Effector memory CD8-positive, alpha-beta T cell (primary cell): ENCODE results near the gene TMEM114.
"Not testable (repeated sequence)": the region's sequence is repeated elsewhere in the genome, so short reads cannot be mapped to it uniquely, and the experiment has no call there.

Experiments
- ATAC-seq: fragments of 150-1000 bp; cut with Tn5 transposase; replicated peaks from 2 replicates; pipeline ENCODE4 v1.10.0; 2021; ENCODE audit warnings: mild to moderate bottlenecking, moderate library complexity
- DNase-seq, 3 experiments: peaks; one replicate each; pipeline ENCODE4 v3.0.0; 2021
- H3K27ac Mint-ChIP-seq, 2 donors: one replicate each; pipeline ENCODE4 v1.8.0; 2022; ENCODE audit warnings: mild to moderate bottlenecking in 2 of 2, mixed read lengths in 2 of 2, moderate library complexity in 2 of 2
- H3K27me3 Mint-ChIP-seq, 2 donors: one replicate each; pipeline ENCODE4 v1.8.0; 2022; ENCODE audit warnings: mixed read lengths in 2 of 2
- H3K36me3 Mint-ChIP-seq: one replicate; pipeline ENCODE4 v1.8.0; 2022; ENCODE audit warnings: mild to moderate bottlenecking, moderate library complexity, mixed read lengths; ENCODE audit not compliant: insufficient read depth
- H3K4me1 Mint-ChIP-seq, 2 donors: one replicate each; pipeline ENCODE4 v1.8.0; 2022; ENCODE audit warnings: low read depth in 2 of 2, mixed read lengths in 2 of 2
- H3K4me3 Mint-ChIP-seq, 2 donors: one replicate each; pipeline ENCODE4 v1.8.0; 2022; ENCODE audit warnings: mild to moderate bottlenecking in 2 of 2, mixed read lengths in 2 of 2, moderate library complexity in 2 of 2
- H3K9me3 Mint-ChIP-seq, 2 donors: one replicate each; pipeline ENCODE4 v1.8.0; 2022; ENCODE audit warnings: mixed read lengths in 2 of 2

The TMEM114 gene

DNA sequence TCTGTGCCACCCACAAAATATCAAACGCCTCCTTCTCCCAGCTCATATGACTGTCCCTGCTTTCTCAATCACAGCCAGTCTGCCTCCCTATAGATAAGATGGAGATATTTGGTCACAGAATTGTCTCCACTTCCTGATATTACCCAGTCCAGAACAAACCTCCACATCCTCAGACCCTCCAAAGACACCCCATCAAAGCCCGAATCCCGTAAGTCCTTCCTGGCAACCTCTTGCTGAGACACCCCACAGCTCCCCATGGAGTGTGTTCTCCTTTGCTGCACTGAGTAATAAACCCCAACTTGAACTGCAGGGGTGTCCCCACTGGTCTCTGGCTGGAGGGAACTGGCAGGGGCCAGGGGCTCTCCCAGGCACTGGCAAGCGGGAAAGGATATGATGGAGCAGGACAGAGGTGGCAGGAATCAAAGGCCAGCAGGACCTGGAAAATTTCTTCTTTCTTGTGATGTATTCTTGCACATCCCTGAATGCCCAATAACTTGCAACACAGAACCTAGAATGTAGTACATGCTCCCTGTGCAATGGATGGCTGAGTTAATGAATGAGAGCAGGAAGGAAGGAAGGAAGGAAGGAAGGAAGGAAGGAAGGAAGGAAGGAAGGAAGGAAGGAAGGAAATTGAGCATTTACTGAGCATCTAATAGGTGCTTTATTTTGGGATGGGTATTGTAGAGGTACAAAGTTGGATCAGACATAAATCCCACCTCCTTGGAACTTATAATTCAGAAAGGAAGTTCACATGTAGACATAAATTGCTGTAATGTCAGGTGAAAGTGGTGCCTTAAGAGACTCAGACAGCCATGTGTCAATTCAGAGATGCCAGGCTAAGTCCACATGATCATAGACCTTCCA, 13.9 kb downstream of the TMEM114 start:
- H3K9me3 Mint-ChIP-seq, result no peaks in the 10 kb centered on the region
- H3K27me3 Mint-ChIP-seq, result peaks cover 53 to 79% of the 10 kb centered on the region in 2 donors
- no peaks in the 10 kb centered on the region for H3K4me1 Mint-ChIP-seq
- no peaks in the 10 kb centered on the region for H3K36me3 Mint-ChIP-seq
- ATAC-seq (no peak), DNase-seq (no peak)
- H3K4me3 Mint-ChIP-seq, result no peak overlapping the region
- peak overlapping the region in 1 of 2 donors; percentile 4 for H3K27ac Mint-ChIP-seq

DNA sequence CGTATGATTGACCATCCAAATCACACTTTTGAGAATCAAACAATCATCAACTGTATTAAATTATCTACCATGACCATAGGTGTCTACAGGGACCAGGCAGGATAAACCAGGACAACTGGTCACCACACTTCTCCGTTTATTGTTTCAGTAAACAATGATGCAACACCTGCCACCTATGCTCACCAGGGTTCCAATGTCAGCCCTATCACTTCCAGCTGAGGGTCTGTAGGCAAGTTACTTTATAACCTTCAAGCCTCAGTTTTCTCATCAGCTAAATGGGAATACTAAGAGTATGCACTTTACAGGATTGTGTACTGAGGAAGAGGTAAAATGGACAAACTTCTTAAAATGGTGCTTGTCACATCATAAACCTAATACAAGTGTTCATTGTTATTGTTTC, 14.9 kb downstream of the TMEM114 start:
- Mint-ChIP-seq H3K9me3 (no peaks in the 10 kb centered on the region), H3K27ac (no peak overlapping the region), H3K4me1 (no peaks in the 10 kb centered on the region), H3K36me3 (no peaks in the 10 kb centered on the region), H3K27me3 (peaks cover 53 to 81% of the 10 kb centered on the region in 2 donors), H3K4me3 (no peak overlapping the region)
- no peak for DNase-seq
- no peak for ATAC-seq

DNA sequence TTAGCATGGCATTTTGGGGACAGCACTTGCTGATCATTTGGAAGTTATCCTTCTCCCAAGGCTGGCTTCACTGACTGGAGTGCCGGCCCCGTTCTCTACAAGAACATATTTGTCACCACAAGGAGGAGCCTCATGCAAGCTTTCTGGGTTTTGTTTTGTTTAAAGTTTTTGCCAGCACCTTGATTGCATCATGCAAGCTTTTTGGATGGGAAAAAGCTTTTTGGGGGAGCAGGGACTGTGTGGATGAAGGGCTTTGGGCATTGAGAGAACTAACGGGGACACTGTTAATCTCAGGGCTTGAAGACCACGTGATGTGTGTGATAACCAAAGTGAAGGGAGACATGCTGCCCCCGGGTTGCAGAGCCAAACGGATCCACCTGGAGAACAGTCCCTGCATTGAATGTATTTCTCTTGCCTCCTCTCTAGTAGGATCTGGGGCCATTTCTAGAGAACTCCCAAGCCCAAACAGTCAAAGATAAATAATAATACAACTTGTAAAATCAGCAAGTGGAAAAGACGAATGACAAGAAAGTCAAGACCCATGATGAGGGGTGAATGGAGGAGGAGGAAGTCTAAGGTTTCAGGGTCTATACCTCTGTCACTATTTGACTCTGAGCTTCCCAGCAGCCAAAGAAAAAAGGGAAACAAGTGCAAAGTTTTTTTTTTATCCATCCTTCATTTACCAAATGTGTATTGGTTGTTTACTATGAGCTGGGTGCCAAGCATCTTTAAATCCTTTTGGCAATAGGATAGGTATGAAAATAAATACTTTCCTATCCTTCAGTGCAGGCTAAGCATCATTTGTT, 17.2 kb downstream of the TMEM114 start:
- H3K27me3 Mint-ChIP-seq, result peaks cover 49 to 67% of the 10 kb centered on the region in 2 donors
- H3K4me1 Mint-ChIP-seq, result peaks cover 1 to 2% of the 10 kb centered on the region in 2 donors
- H3K4me3 Mint-ChIP-seq, result no peak overlapping the region
- ATAC-seq, result no peak
- no peak for DNase-seq
- no peak overlapping the region for H3K27ac Mint-ChIP-seq
- H3K9me3 Mint-ChIP-seq, result no peaks in the 10 kb centered on the region
- no peaks in the 10 kb centered on the region for H3K36me3 Mint-ChIP-seq

DNA sequence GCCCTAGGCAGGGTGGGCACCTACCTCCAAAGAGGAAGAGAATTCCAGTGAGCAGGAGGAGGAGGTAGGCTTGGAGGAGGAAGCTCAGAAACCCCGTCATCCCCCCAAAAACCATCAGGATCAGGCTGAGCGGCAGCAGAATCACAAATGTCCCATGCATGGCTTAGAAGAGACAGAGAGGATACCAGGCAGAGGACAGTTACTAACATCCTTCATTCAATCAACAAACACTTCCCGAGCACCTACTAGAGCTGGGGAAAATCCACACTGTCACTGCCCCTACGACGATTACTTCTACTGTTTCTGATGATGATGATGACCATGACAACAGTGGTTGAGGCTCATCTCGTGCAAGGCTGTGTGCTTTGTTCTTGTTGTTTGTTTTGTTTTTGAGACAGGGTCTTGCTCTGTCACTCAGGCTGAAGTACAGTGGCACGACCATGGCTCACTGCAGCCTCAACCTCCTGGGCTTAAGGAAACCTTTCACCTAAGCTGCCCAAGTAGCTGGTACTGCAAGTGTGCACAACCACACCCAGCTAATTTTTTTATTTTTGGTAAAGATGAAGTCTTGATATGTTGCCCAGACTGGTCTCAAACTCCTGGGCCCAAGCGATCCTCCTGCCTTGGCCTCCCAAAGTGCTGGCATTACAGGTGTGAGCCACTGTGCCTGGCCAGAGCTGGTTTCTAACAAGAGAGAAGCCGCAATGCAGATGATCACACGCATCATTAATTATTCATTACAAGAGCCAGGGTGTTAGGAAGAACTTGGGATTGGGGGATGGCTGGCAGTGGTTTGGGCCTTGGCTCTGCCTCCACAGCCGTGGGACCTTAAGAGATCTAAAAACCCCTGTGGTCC, 18.0 kb downstream of the TMEM114 start:
- H3K36me3 Mint-ChIP-seq, result no peaks in the 10 kb centered on the region
- ATAC-seq, result no peak
- peak overlapping the region in 1 of 2 donors; percentile 36 for H3K27ac Mint-ChIP-seq

DNA sequence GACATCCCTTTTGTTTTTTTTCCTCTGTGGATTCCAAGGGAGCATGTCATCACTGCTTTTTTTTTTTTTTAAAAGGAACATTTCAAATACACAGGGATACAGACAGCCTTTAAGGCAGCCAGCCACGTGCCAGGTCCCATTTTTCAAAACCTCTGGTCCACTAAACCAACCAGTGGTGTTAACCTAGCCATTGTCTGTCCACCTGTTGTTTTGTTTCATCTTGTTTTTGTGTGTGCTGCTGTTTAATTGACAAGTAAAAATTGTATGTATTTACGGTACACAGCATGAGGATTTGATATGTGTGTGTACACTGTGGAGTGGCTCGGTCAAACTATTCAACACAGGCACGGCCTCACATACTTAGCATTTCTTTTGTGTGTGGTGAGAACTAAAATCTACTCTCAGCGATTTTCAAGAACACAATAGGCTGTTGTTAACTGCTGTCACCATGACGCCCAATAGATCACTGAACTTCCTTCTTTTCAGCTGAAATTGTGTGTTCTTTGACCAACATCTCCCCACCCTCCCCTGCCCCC, 19.2 kb downstream of the TMEM114 start:
- ATAC-seq (no peak), DNase-seq (no peak)
- H3K36me3 Mint-ChIP-seq, result no peaks in the 10 kb centered on the region
- H3K27me3 Mint-ChIP-seq, result peaks cover 36 to 52% of the 10 kb centered on the region in 2 donors
- no peak overlapping the region for H3K27ac Mint-ChIP-seq
- H3K4me3 Mint-ChIP-seq, result no peak overlapping the region
- H3K4me1 Mint-ChIP-seq, result peaks cover 3 to 8% of the 10 kb centered on the region in 2 donors
- H3K9me3 Mint-ChIP-seq, result no peaks in the 10 kb centered on the region

More for the DNA sequence above, 18.0 kb downstream of the TMEM114 start:
- Mint-ChIP-seq H3K4me1 (peaks cover 3 to 8% of the 10 kb centered on the region in 2 donors), H3K9me3 (no peaks in the 10 kb centered on the region), H3K27me3 (peaks cover 43 to 59% of the 10 kb centered on the region in 2 donors), H3K4me3 (no peak overlapping the region)
- DNase-seq, result no peak

DNA sequence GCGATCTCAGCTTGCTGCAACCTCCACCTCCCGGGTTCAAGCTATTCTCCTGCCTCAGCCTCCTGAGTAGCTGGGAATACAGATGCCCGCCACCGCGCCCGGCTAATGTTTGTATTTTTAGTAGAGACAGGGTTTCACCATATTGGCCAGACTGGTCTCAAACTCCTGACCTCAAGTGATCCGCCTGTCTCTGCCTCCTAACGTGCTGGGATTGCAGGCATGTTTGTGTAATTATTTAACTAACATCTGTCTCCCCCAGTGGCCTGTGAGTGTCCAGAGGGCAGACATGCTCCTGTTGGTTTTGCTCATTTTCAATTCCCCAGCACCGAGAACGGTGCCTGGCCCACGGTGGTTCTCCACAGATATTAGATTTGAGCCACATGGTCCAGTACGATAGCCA, 19.9 kb downstream of the TMEM114 start:
- not testable (repeated sequence) for H3K4me1 Mint-ChIP-seq, H3K36me3 Mint-ChIP-seq, H3K4me3 Mint-ChIP-seq, DNase-seq, ATAC-seq, H3K9me3 Mint-ChIP-seq, H3K27ac Mint-ChIP-seq
- peaks cover 29 to 45% of the 10 kb centered on the region in 2 donors for H3K27me3 Mint-ChIP-seq

DNA sequence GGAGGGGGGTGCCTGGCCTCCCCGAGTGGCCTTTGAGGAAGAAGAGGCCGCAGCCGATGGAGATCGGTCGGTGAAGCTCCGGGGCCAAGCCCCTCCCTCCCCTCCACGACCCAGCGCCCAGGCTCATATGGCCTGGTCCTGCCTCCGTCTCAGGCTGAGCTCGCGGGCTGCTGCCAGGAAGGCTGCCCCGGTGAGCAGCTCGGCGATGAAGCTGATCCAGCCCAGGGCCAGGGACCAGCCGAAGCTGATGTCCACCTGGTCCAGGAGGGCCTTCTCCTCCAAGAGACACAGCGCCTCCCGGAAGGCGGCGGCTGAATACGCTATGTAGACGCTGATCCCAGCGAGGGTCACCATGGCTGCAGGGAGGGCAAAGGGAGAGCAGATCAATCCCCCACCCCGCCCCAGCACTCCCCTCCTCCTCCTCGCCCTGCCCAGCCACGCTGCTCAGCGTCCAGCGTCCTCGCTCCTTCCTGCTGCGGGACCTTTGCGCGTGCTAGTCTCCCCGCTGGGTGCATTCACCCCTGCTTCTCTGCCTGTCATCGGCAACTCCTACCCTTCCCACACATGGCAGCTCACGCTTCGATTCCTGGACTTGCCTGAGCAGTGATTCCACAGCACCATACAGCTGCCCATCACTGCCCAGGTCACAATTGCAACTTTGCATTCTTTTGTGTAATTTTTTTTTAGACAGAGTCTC, 20.5 kb downstream of the TMEM114 start:
- Mint-ChIP-seq H3K4me1 (peaks cover 3 to 8% of the 10 kb centered on the region in 2 donors), H3K27ac (no peak overlapping the region), H3K27me3 (peaks cover 28 to 40% of the 10 kb centered on the region in 2 donors), H3K9me3 (no peaks in the 10 kb centered on the region), H3K36me3 (no peaks in the 10 kb centered on the region), H3K4me3 (no peak overlapping the region)
- ATAC-seq (no peak), DNase-seq (no peak)

DNA sequence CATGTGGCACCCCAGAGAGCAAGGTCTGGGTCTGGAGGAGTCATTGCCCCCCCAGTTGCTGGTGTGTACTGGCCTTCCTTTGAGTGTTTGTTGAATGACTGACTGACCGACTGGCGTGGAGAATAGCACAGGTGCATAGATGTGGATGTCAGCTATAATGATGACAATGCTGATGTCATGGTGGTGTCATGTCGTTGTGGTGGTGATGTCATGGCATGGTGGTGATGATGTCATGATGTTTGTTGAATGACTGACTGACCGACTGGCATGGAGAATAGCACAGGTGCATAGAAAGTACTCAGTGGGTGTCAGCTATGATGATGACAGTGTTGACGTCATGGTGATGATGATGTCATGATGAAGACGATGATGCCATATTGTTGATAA, 22.1 kb downstream of the TMEM114 start:
- Mint-ChIP-seq H3K27ac (no peak overlapping the region), H3K9me3 (no peaks in the 10 kb centered on the region), H3K4me3 (no peak overlapping the region), H3K36me3 (no peaks in the 10 kb centered on the region), H3K4me1 (peaks cover 3 to 8% of the 10 kb centered on the region in 2 donors), H3K27me3 (peaks cover 21 to 27% of the 10 kb centered on the region in 2 donors)
- ATAC-seq, result no peak
- no peak for DNase-seq

DNA sequence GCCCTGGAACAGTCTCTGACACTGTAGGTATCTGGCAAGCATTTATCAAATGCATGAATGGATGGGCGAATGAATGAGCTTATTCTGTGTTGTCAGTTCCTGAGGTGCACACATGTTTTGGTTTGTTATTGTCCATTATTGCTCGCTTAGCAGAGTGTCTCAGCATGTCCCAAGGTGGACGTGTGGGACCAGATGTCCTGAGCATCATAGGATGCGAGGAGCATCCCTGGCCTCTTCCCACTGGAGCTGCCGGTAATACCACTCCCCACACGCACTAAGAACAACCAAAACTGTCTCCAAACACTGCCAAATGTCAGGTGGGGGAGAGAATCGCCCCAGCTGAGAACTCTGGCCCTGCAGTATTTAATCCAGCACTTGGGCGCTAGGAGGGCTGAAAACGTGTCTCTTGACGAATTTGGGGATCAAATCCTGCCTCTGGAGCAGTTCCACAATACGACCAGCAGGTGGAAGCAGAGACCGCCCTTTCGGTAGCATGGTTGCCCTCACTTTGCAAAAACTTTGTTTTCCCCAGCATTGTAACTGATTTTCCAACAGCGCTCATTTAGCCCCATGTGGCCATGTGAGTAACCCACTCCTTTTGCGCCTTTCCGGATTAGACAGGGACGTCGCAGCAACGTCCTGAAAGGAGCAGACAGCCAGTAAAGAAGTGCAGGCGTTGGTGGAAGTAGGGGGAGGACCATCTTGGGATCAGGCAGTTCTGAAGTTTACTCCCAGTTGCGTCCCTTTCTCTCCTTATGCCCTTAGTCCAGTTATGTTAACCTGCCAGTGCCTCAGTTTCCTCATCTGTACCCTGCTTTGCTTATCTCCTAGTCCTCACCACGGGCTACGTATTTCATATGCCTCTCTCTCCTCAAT, 22.7 kb downstream of the TMEM114 start:
- ATAC-seq (peak; percentile 90), DNase-seq (peak; percentile 63 to 75 (median 67))
- Mint-ChIP-seq H3K4me3 (no peak overlapping the region), H3K9me3 (no peaks in the 10 kb centered on the region), H3K4me1 (peaks cover 3 to 8% of the 10 kb centered on the region in 2 donors), H3K36me3 (no peaks in the 10 kb centered on the region), H3K27me3 (peaks cover 15 to 21% of the 10 kb centered on the region in 2 donors), H3K27ac (no peak overlapping the region)

DNA sequence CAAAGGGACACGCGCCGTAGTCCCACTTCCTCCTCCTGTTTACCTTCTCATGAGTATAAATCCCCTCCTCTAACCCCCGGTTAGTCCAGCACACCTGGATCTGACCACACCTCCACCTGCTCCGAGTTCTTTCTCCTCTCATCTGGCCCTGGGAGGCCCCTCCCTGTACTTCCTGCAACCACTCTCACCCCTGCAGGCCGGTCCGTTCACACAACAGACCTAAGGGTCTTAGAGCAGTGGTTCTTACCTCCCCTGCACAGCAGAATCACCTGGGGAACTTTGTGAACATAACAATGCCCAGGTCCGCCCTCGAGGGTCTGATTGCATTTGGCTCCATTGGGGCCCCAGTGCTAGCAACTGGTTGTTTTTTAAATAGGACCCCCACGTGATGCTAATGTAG, 24.8 kb downstream of the TMEM114 start:
- no peaks in the 10 kb centered on the region for H3K9me3 Mint-ChIP-seq
- H3K27ac Mint-ChIP-seq, result no peak overlapping the region
- DNase-seq (no peak), ATAC-seq (peak; percentile 14)
- peaks cover 5 to 8% of the 10 kb centered on the region in 2 donors for H3K27me3 Mint-ChIP-seq
- H3K4me3 Mint-ChIP-seq, result no peak overlapping the region
- no peaks in the 10 kb centered on the region for H3K36me3 Mint-ChIP-seq
- peaks cover 3 to 8% of the 10 kb centered on the region in 2 donors for H3K4me1 Mint-ChIP-seq

DNA sequence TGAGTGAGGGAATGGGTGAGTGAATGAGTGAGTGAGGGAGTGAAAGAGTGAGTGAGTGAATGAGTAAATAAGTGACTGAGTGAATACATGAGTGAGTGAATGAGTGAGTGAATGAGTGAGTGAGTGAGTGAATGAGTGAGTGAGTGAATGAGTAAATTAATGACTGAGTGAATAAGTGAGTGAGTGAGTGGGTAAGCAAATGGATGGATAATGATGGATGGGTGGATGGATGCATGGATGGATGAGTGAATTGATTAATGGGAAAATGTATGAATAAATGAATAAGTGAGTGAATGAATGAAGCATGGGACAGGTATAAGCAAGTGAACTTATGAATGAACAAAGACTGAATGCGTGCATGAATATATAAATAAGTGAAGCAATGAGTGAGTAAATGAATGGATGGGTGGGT, 25.4 kb downstream of the TMEM114 start:
- H3K27me3 Mint-ChIP-seq, result peaks cover under 1 to 2% of the 10 kb centered on the region in 2 donors
- peaks cover 3 to 8% of the 10 kb centered on the region in 2 donors for H3K4me1 Mint-ChIP-seq
- no peaks in the 10 kb centered on the region for H3K9me3 Mint-ChIP-seq
- DNase-seq (no peak), ATAC-seq (no peak)
- H3K27ac Mint-ChIP-seq, result no peak overlapping the region
- H3K36me3 Mint-ChIP-seq, result no peaks in the 10 kb centered on the region
- no peak overlapping the region for H3K4me3 Mint-ChIP-seq
